CD4-positive, alpha-beta T cell (primary cell): Measurements from ENCODE around the gene INVS. TPM values are rescaled to one million over a fixed set of nuclear protein-coding genes. Genes with fewer than 3 reads are reported as not detected.
"Not testable (repeated sequence)": the region's sequence is repeated elsewhere in the genome, so short reads cannot be mapped to it uniquely, and the experiment has no call there.

Experiments used
- ATAC-seq: fragments of 200-7000 bp; cut with Tn5 transposase; one replicate; pipeline ENCODE4 v1.10.0; 2022; ENCODE audit warnings: mild to moderate bottlenecking; ENCODE audit not compliant: poor library complexity
- CTCF ChIA-PET: fragments of 350-600 bp; sonication (Branson Sonifier 250); formaldehyde crosslinking; loops from one replicate; lab custom pipeline; 2021; ENCODE audit warnings: antibody characterized with exemption, inconsistent platforms; lab: Charles Lee
- POLR2A ChIA-PET: fragments of 350-600 bp; sonication (Branson Sonifier 250); formaldehyde crosslinking; loops from one replicate; lab custom pipeline; 2021; ENCODE audit warnings: antibody characterized with exemption, inconsistent platforms; lab: Charles Lee
- DNase-seq, 14 experiments: peaks; one replicate each; pipeline ENCODE4 v3.0.0-alpha.2; 2013 to 2020; ENCODE audit warnings: mixed read lengths in 2 of 14
- H3K27ac ChIP-seq, 2 donors: one replicate each; pipeline versions ENCODE4 v1.5.1 to v1.7.0; 2013; ENCODE audit warnings: low read length in 2 of 2, low read depth in 1 of 2, mild to moderate bottlenecking in 1 of 2
- H3K27me3 ChIP-seq, 2 experiments: 1 replicate in 1 of 2; 2 replicates in 1 of 2; pipeline versions ENCODE4 v1.6.1 to v1.7.0; 2013; ENCODE audit warnings: low read length in 2 of 2, control low read depth in 1 of 2, mild to moderate bottlenecking in 1 of 2, moderate library complexity in 1 of 2; ENCODE audit not compliant: insufficient read depth in 2 of 2, control insufficient read depth in 1 of 2
- H3K36me3 ChIP-seq: one replicate; pipeline ENCODE4 v1.6.1; 2013; ENCODE audit warnings: low read length, control low read depth; ENCODE audit not compliant: insufficient read depth
- H3K4me1 ChIP-seq: one replicate; pipeline ENCODE4 v1.6.1; 2013; ENCODE audit warnings: low read length, control low read depth; ENCODE audit not compliant: insufficient read depth
- H3K4me3 ChIP-seq: one replicate; pipeline ENCODE4 v1.5.1; 2013; ENCODE audit warnings: mild to moderate bottlenecking, low read length, moderate library complexity
- H3K9me3 ChIP-seq, 2 experiments: 1 replicate in 1 of 2; 2 replicates in 1 of 2; pipeline versions ENCODE4 v1.6.1 to v1.7.0; 2013; ENCODE audit warnings: low read length in 2 of 2, mild to moderate bottlenecking in 2 of 2, control low read depth in 1 of 2, moderate library complexity in 1 of 2; ENCODE audit not compliant: control insufficient read depth in 1 of 2, insufficient read depth in 1 of 2
- H3K27ac Mint-ChIP-seq: one replicate; pipeline ENCODE4 v1.8.0; 2020; ENCODE audit warnings: mixed read lengths
- H3K27me3 Mint-ChIP-seq: one replicate; pipeline ENCODE4 v1.8.0; 2021; ENCODE audit warnings: mixed read lengths
- H3K36me3 Mint-ChIP-seq: one replicate; pipeline ENCODE4 v1.8.0; 2021; ENCODE audit warnings: low read depth, mixed read lengths
- H3K4me1 Mint-ChIP-seq: one replicate; pipeline ENCODE4 v1.8.0; 2021; ENCODE audit warnings: low read depth, mixed read lengths
- H3K4me3 Mint-ChIP-seq: one replicate; pipeline ENCODE4 v1.8.0; 2020; ENCODE audit warnings: mild to moderate bottlenecking, mixed read lengths
- H3K9me3 Mint-ChIP-seq: one replicate; pipeline ENCODE4 v1.8.0; 2020; ENCODE audit warnings: mixed read lengths
- intact Hi-C, 2 experiments: fragments of 100-400 bp; cut with DNase I in 1 of 2; cut with micrococcal nuclease in 1 of 2; formaldehyde crosslinking; loops; one replicate each; pipeline versions ENCODE4 v1.15.1 to v1.9.0; 2023 to 2025; cut with DNase I, micrococcal nuclease
- total RNA-seq, 174 experiments: library from RNA in 2 of 174; stranded (reverse) in 2 of 174; gene quantifications; one replicate each; pipeline ENCODE4 v1.2.3 and lab custom pipeline; 2021 to 2026
- TF ChIP-seq, protein P1 (sequence below): fragments of 200-600 bp; IDR thresholded peaks from one replicate; pipeline ENCODE4 v1.8.0; 2022; ENCODE audit warnings: antibody characterized with exemption, mild to moderate bottlenecking

INVS gene
- total RNA-seq, 2 experiments from 2014 or later: 13.6 to 14.3 TPM

- ATAC-seq (no peak), DNase-seq (no peak)
- ChIA-PET CTCF (no interaction called here), POLR2A (interaction anchor here (0.6 kb wide), 1 partner anchor 1054 kb away, joined by 4 read pairs; no protein-coding TSS in a partner anchor)
- H3K9me3 ChIP-seq: no peaks in the 10 kb centered on the region
- peaks cover 37% of the 10 kb centered on the region for H3K4me1 Mint-ChIP-seq
- H3K4me3 Mint-ChIP-seq: no peak overlapping the region
- no peak overlapping the region for H3K4me3 ChIP-seq
- no peaks in the 10 kb centered on the region for H3K36me3 ChIP-seq
- no peaks in the 10 kb centered on the region for H3K27me3 Mint-ChIP-seq
- no peak overlapping the region for H3K27ac ChIP-seq
- TF ChIP-seq, protein P1, sequence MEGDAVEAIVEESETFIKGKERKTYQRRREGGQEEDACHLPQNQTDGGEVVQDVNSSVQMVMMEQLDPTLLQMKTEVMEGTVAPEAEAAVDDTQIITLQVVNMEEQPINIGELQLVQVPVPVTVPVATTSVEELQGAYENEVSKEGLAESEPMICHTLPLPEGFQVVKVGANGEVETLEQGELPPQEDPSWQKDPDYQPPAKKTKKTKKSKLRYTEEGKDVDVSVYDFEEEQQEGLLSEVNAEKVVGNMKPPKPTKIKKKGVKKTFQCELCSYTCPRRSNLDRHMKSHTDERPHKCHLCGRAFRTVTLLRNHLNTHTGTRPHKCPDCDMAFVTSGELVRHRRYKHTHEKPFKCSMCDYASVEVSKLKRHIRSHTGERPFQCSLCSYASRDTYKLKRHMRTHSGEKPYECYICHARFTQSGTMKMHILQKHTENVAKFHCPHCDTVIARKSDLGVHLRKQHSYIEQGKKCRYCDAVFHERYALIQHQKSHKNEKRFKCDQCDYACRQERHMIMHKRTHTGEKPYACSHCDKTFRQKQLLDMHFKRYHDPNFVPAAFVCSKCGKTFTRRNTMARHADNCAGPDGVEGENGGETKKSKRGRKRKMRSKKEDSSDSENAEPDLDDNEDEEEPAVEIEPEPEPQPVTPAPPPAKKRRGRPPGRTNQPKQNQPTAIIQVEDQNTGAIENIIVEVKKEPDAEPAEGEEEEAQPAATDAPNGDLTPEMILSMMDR: no peak
- no peaks in the 10 kb centered on the region for H3K9me3 Mint-ChIP-seq
- intact Hi-C loops: no loop called here
- no peaks in the 10 kb centered on the region for H3K27me3 ChIP-seq
- no peak overlapping the region for H3K27ac Mint-ChIP-seq
- no peaks in the 10 kb centered on the region for H3K4me1 ChIP-seq
- H3K36me3 Mint-ChIP-seq: peaks cover 12% of the 10 kb centered on the region
These were observed 34.0 kb upstream of the INVS start for GRCh38 chr9:100064872-100065581.

DNA sequence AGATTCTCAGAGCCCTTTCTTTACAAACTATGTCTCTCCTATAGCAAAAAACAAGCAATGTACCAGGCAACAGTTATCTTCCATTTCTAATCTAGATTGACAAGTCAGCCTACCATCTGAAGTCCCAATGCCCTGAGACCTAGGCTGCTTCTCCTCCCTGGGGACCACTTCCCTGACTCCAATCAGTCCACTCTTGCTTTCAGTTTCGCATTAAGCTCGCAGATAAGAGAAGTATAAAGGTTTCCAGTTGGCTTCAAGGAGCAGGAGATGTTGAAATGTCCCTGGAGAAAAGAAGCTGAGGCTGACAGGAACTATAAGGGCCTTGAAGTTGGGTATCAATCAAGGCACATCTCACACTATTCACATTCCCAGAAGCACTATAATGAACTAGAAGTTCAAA lies 32.5 kb upstream of the INVS start:
- no peak for ATAC-seq
- ChIA-PET POLR2A (no interaction called here), CTCF (no interaction called here)
- intact Hi-C loops: no loop called here
- Mint-ChIP-seq H3K27ac (peak overlapping the region; percentile 9), H3K9me3 (no peaks in the 10 kb centered on the region), H3K4me3 (no peak overlapping the region), H3K36me3 (peaks cover 14% of the 10 kb centered on the region), H3K27me3 (no peaks in the 10 kb centered on the region), H3K4me1 (peaks cover 43% of the 10 kb centered on the region)
- TF ChIP-seq, protein P1: no peak
- no peaks in the 10 kb centered on the region for H3K27me3 ChIP-seq
- H3K9me3 ChIP-seq: no peaks in the 10 kb centered on the region
- no peaks in the 10 kb centered on the region for H3K4me1 ChIP-seq
- H3K36me3 ChIP-seq: no peaks in the 10 kb centered on the region
- H3K27ac ChIP-seq: no peak overlapping the region
- DNase-seq: no peak
- H3K4me3 ChIP-seq: no peak overlapping the region

DNA sequence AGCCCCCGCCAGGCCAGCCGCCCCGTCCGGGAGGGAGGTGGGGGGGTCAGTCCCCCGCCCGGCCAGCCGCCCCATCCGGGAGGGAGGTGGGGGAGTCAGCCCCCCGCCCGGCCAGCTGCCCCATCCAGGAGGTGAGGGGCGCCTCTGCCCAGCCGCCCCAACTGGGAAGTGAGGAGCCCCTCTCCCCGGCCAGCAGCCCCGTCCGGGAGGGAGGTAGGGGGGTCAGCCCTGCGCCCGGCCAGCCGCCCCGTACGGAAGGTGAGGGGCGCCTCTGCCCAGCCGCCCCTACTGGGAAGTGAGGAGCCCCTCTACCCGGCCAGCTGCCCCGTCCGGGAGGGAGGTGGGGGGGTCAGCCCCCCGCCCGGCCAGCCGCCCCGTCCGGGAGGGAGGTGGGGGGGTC lies 31.1 kb upstream of the INVS start:
- H3K4me3 ChIP-seq, DNase-seq, ATAC-seq, H3K27me3 Mint-ChIP-seq, intact Hi-C loops, CTCF ChIA-PET, H3K9me3 ChIP-seq, H3K4me3 Mint-ChIP-seq, H3K27ac Mint-ChIP-seq, H3K27me3 ChIP-seq, H3K36me3 ChIP-seq, H3K27ac ChIP-seq, H3K9me3 Mint-ChIP-seq, POLR2A ChIA-PET, H3K4me1 ChIP-seq: not testable (repeated sequence)
- peaks cover 42% of the 10 kb centered on the region for H3K4me1 Mint-ChIP-seq
- peaks cover 14% of the 10 kb centered on the region for H3K36me3 Mint-ChIP-seq

- H3K27me3 ChIP-seq, DNase-seq, H3K9me3 ChIP-seq, H3K27me3 Mint-ChIP-seq, intact Hi-C loops, H3K4me1 ChIP-seq, POLR2A ChIA-PET, CTCF ChIA-PET, H3K9me3 Mint-ChIP-seq, H3K36me3 ChIP-seq, H3K27ac Mint-ChIP-seq, H3K4me3 ChIP-seq, H3K27ac ChIP-seq, ATAC-seq, H3K4me3 Mint-ChIP-seq: not testable (repeated sequence)
- H3K36me3 Mint-ChIP-seq: peaks cover 18% of the 10 kb centered on the region
- H3K4me1 Mint-ChIP-seq: peaks cover 38% of the 10 kb centered on the region
These were observed 30.0 kb upstream of the INVS start for GRCh38 chr9:100069068-100069467.
